GM19372 (cell line): ENCODE data around the gene NT5C3B.

ENCODE experiments used
- ATAC-seq: cut with Tn5 transposase; IDR thresholded peaks from one replicate; pipeline ENCODE4 v1.9.1; 2021; ENCODE audit warnings: mild to moderate bottlenecking, low read depth, moderate library complexity; ENCODE audit not compliant: unreplicated experiment

Gene NT5C3B

GRCh38 chr17:41811549-41812380, 24.3 kb downstream of the NT5C3B start, which contains the start of gene P3H4:
P3H4 (minus strand) TSS chr17:41811949; CDS start chr17:41811915, 34 bp downstream.
- ATAC-seq, result peak; percentile 79

- ATAC-seq, result no peak
Observed at GRCh38 chr17:41810659-41811548, 25.1 kb downstream of the NT5C3B start.

GRCh38 chr17:41806685-41807445, 29.2 kb downstream of the NT5C3B start:
- ATAC-seq, result no peak

GRCh38 chr17:41803049-41804020, 32.7 kb downstream of the NT5C3B start:
- ATAC-seq, result no peak

- ATAC-seq, result no peak
Observed at GRCh38 chr17:41801374-41802271, 34.4 kb downstream of the NT5C3B start.

GRCh38 chr17:41800601-41801373, 35.2 kb downstream of the NT5C3B start:
- ATAC-seq, result no peak

- ATAC-seq, result no peak
Observed at GRCh38 chr17:41799366-41799765, 36.7 kb downstream of the NT5C3B start.

- no peak for ATAC-seq
Observed at GRCh38 chr17:41797377-41797776, 38.7 kb downstream of the NT5C3B start.

GRCh38 chr17:41796121-41796895, 39.7 kb downstream of the NT5C3B start:
- ATAC-seq, result no peak

- ATAC-seq, result no peak
Observed at GRCh38 chr17:41794540-41794975, 41.5 kb downstream of the NT5C3B start.

- no peak for ATAC-seq
Observed at GRCh38 chr17:41793784-41794539, 42.1 kb downstream of the NT5C3B start.

GRCh38 chr17:41792845-41793783, 42.9 kb downstream of the NT5C3B start:
- no peak for ATAC-seq

GRCh38 chr17:41787021-41787418, 49.0 kb downstream of the NT5C3B start:
- no peak for ATAC-seq

- ATAC-seq, result peak; percentile 83
Observed at GRCh38 chr17:41786227-41787020, 49.6 kb downstream of the NT5C3B start, which contains the start of gene JUP. JUP (minus strand) TSS chr17:41786711; CDS start chr17:41771854, 14,857 bp downstream.
